Hepatic stellate cell (primary cell): ENCODE data around the gene CRAMP1.
A peak's percentile ranks its signal among the peaks of the same experiment; 100 is the strongest.

Experiments
- DNase-seq: peaks from one replicate; pipeline ENCODE4 v3.0.0; 2011; ENCODE audit warnings: low spot score

CRAMP1 gene

DNA sequence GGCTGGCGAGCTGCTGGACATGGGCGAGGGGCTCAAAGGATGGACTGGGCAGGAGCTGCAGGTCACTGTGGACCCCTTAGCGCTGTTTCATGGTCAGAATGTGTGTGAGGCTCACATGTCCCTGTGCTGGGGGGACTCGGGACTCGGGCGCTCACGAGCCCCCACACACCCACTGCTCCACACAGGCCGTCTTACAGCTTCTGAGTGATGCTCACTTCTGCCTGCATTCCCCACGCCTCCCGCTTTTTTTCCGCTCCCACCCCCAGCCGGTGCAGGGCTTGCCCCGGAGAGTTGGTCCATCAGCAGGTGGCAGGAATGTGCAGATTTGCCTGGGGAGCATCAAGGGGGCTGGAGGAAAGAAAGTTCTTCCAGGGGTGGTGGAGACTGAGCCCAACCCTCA, 45.7 kb downstream of the CRAMP1 start:
- DNase-seq, result no peak

DNA sequence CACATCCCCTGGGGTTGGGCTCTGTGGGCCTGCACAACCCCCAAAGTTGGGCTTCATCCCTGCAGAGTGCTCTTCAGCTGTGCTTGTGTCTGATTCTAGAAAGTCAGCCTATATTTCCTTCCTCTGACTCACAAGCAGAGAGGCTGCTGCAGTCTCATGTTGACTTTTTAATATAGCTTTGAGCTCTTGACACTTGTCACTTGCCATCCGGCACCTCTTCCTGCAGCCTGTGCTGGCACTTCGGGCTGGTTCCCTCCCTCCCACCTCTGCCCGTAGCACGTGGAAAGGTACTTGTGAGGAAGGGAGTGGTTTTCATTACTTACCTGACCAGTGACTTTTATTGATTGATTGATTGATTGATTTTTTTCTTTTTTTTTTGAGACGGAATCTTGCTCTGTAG, 46.9 kb downstream of the CRAMP1 start:
- no peak for DNase-seq

DNA sequence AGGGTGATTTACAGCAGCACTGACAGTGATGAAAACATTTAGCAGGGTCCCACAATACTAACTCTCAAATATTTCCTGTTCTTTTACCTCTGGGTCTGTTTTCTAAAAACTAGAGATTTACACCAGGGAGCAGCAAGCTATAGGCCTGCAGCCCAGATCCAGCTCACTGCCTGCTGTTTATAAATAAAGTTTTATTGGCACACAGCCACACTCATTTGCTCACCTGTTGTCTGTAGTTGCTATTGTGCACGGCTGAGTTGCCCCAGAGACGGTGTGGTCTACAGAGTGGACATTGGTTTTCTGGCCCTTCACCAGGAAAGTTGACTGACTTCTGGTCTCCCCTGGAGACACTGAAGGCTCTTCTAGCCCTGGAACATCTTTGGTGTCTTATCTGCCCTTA, 49.7 kb downstream of the CRAMP1 start:
- DNase-seq, result no peak

DNA sequence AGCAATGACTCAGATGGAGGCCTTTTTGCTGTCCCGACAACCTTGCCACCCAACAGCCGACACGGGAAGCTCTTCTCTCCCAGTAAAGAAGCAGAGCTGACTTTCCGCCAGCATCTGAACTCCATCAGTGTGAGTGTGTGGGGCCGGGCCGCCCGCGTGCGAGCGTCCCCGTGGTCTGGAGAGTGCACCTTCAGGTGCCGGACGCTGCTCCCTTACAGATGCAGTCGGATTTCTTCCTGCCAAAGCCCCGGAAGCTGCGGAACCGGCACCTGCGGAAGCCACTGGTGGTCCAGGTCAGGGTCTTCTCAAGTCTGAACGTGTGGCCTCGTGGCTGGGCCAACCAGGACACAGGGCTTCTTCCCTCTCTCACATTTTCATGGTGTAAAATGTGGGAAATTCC, 50.4 kb downstream of the CRAMP1 start:
- DNase-seq, result no peak

DNA sequence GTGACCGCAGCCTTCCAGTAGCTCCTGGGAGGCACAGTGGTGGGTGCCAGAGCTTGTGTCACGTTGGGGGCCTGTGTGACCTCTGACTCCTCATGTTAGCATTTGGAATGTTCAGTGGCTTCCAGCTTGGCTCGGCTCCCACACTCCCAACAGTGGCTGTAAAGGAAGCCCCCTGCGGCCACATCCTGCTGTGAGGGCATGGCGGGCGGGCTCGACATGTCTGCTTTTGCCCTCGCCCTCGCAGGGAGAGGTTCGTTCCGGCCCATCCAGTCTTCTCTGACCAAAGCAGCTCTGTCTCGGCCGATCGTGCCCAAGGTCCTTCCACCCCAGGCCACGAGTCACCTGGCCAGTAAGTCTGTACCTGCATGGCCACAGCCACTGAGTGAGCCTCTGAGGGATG, 53.7 kb downstream of the CRAMP1 start:
- DNase-seq, result no peak

DNA sequence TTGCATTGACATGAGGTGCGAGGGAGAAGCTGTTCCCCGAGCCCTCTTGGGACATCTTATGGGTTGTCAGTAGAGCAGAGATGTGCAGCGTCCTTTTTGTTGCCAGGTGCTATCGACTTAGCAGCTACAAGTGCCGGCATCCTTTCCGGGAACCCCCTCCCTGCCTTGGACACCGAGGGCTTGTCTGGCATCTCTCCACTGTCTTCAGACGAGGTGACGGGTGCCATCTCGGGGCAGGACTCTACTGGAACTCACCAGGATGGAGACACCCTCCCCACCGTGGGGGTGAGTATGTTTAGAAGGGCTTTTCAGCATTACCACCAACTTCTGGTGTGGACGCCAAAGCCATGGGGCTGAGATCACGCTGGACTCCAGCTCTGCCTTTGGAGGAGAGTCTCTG, 54.2 kb downstream of the CRAMP1 start:
- no peak for DNase-seq

DNA sequence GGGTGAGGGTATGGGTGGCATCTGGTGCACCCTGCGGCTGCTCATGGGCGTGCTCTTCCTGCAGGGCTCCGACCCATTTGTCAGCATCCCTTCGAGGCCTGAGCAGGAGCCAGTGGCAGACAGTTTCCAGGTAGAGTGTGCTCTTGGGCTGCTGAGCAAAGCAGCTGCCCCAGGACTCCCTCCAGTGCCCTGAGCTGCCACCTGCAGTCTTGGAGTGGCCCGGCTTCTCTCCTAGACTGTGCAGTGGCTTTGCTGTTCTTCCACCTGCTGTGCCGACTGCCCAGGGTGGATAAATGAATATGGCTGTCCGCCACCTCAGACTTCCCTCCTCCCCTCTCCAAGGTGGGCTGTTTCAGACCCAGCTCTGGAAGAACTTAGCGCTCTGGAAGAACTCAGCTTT, 55.1 kb downstream of the CRAMP1 start:
- DNase-seq, result no peak

DNA sequence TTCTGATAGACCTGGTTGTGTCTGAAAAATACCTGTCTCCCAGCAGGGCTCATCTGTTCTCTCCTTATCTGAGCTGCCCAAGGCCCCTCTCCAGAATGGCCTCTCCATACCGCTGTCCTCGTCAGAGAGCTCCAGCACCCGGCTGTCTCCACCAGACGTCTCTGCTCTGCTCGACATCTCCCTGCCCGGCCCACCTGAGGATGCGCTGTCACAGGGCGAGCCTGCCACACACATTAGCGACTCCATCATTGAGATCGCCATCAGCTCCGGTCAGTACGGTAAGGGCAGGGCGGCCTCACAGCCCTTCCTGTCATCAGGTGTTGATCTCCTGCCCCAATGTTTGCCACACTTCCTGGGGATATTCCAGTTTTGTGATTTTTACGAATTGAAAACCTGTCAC, 55.8 kb downstream of the CRAMP1 start:
- no peak for DNase-seq

DNA sequence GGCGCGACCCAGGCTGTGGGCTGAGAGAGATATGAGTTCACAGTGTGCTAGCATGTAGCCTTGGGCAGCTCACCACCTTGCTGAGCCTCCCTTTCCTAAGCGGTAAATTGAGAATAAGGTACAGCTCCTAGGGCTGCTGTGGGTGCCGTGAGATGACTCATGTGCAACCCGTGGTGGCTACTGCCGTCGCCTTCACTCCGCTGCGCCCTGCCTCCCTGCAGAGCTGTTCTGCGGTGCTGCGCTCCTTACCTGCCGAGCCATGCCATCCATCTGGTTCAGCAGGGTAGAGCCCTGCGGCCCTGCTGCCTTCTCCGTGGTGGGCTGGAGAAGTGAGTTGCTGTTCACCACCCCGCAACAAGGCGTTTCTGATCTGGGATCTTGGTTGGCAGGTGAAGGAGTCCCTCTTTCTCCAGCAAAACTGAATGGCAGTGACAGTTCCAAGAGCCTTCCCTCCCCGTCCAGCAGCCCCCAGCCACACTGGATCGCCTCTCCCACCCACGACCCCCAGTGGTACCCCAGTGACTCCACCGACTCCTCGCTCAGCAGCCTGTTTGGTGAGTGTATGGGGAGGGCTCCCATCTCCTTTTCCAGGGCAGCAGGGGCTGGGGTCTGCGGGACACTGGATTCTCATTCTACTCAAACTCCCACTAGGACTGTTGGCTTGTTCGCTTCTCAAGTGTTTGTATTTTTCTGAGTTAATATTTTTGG, 56.6 kb downstream of the CRAMP1 start:
- no peak for DNase-seq

DNA sequence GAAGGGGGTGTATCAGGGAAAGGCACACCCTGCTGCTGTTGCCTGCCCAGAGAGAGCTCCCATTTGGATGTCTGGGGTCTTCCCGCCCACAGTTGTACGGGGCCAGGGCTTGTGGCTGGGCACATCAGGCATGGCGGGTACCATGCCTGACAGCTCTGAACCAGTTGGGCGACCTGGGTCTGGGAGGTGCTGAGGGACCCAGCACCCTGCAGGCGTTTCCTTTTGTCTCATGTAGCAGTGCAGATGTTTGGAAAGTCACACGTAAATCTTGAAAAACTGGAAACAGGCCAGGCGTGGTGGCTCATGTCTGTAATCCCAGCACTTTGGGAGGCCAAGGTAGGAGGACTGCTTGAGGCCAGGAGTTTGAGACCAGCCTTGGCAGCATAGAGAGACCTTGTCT, 57.5 kb downstream of the CRAMP1 start:
- no peak for DNase-seq

DNA sequence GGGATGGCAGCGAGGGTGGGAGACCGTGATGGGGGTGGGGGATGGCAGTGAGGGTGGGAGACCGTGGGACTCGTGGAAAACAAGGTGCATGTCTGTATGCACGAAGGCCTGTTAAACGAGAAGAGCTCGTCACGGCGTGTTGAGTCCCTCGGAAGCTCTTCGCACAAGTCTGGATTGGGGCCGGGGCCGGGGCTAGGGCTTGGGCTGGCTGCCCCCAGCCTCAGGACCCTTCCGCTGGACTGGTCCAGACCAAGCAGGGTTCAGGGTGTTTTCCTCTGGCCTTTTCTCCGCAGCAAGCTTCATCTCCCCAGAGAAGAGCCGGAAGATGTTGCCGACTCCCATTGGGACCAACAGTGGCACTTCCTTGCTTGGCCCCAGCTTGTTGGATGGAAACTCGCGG, 58.2 kb downstream of the CRAMP1 start:
- DNase-seq, result no peak

DNA sequence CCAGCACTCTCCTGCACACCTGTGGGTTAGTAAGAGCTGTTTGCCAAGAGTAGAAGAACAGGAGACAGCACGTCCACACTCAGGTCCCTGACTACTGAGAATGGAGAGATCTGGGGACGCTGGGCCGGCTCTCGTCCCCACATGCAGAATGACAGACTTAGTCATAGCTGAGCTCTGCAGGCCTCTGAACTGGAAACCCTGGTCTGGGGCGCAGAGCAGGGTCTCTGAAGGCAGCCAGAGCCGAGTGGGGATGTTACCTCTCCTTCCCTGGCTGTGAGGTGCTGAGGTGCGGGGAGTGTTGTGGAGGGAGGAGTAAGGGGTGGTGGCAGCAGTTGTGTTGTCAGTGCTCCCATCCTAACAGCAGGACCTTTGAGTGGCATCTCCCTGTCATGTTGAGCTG, 58.7 kb downstream of the CRAMP1 start:
- DNase-seq, result no peak

DNA sequence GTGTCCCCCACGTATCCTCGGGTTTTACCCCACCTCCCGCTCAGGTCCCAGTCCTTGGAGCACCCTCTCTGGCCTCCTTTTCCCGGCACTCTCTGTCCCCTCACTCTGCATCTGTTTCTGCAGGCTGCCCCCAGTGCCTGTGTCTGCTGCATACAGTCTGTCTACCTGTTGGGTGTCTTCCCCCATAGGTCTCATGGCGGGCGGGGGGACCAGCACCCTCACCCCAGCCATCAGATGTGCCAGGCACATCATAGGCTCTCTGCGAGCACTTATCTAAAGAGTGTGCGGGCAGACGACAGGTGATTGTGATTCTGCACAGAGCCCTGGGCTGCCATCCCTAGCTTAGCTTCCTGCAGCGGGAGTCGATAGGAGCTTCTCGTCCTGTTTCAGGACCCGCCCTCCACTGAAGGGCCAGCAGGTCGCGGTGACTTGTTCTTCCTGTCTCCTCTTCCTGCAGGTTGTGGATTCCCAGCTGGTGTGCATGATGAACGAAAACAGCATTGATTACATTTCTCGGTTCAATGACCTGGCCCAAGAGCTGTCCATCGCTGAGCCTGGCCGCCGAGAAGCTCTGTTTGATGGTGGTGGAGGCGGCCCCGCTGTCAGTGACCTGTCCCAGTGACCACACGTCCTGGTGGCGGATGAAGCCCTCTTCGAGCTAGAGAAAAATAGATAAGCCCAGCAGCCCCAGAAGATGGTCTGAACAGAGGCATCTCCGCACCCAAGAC, 61.4 kb downstream of the CRAMP1 start:
- DNase-seq, result no peak

DNA sequence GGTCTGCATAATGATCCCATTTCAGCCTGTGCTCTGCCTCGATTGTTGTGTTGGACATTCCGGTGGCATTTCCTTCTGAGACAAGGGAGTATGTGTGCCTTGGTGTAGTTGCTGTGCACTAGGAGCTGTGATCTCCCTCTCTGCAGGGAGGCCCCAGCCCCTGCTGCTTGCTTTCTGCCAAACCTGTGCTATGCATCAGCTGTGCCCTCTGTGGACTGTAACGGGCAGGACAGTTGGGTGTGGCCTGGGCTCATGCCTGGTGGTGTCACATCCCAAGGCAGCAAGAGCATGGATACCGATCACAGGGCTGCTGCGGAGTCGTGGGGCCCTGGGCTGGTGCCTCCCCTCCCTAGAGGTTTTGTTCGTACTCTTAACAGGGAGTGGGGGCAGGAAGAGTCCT, 62.1 kb downstream of the CRAMP1 start:
- no peak for DNase-seq

DNA sequence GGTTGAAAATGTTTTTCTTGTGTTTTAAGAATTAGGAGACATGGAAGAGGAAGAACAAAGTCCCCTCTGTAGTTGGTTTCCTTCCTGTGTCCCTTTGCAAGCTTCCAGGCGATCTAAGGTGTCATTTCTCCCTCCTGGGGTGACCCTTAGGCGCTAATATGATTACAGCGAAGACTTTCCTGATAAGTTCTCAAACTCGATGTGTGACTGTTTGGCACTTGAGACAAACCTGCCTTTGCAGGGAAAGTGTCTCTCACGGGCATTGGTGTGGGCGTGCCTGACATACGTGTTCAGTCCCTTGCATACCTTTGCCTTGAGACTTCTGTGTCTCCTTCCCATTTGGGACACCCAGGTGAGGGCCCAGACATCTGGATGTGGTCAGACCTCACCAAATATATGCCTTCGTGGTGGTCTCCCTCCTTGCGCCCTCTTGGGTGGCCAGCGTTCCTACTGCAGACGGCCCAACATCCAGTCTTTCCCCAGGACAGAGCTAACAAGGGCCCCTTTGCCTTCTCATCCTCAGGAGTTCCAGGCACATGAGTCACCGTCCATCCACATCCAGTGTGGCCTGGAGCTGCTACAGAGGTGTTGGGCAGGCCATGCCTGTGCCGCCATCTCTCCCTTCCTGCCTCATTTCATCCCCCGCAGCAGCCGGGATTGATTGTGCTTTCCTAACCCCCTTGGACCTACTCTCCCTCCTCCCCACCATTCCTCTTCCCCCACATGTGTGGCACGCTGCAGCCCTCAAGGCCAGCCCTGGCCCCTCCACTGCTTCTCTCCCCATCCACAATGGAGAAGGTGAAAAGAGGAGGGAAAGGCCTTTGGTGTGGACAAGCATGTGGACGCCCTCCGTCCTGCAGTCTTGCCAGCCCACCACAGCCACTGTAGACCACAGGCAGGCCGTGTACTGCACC, 62.8 kb downstream of the CRAMP1 start:
- DNase-seq, result peak; percentile 92

DNA sequence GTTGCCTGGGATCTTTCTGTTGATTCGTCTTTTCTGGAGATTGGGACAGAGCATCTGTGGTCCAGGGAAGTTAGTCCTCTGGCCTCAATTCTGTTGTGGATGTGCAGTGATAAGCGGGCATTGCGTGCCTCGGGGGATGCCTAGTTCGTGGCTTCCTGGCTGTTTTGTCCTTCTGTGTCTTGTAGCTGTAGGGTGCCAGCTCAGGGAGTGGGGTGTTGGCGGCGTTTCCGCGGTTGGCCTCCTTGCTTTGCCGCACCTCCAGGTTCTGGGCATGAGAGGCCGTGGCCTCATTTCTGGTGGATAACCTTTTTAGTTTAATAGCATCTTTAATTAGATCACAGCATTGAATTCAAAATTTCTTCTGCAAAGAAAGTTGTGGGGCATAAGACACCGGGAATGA, 64.5 kb downstream of the CRAMP1 start:
- DNase-seq, result no peak

DNA sequence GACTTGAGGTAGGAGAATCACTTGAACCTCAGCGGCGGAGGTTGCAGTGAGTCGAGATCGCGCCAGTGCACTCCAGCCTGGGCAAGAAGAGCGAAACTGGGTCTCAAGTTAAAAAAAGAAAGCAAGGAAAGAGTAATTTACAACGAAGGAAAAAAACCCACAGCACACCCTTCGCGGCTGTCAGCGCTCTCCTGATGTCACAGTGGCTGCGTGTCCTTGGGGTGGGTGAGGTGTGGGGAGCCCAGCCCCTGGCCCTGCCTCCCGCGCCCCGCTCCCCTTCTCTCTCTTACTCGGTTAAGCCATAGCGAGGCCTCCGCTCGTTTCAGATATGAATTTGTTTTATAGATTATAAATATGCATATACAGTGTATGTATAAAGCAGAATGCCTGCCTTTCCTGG, 65.2 kb downstream of the CRAMP1 start:
- DNase-seq, result no peak

DNA sequence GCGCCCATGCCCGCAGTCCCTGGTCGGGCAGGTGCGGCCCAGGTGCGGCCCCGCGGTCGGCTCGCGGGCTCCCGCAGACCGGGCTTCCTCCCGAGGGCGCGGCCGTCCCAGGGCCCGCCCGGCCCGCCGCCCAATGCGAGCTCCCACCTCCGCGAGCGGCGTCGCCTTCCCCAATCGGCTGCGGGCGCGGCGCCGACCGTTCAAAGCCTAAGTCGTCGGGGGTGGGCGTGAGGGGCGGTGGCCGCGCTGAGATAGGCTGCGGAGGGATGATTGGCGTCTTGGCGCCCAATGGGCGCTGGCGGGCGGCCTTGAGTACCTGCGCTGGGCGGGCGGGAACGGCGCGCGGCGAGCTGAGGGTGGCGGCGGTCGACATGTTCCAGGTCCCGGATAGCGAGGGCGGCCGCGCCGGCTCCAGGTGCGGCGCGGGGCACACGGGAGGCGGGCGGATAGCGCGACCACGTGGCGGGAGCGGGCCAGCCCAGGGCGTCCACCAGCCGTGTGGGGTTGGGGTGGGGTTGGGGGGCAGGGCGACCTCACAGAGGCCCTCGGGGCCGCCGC, 65.9 kb downstream of the CRAMP1 start, which contains the start of gene JPT2:
TSS of gene JPT2 (plus strand) at position 338 of the 558 bp plus-strand sequence. CDS start at position 372, 34 bp downstream.
- peak; percentile 100 for DNase-seq

DNA sequence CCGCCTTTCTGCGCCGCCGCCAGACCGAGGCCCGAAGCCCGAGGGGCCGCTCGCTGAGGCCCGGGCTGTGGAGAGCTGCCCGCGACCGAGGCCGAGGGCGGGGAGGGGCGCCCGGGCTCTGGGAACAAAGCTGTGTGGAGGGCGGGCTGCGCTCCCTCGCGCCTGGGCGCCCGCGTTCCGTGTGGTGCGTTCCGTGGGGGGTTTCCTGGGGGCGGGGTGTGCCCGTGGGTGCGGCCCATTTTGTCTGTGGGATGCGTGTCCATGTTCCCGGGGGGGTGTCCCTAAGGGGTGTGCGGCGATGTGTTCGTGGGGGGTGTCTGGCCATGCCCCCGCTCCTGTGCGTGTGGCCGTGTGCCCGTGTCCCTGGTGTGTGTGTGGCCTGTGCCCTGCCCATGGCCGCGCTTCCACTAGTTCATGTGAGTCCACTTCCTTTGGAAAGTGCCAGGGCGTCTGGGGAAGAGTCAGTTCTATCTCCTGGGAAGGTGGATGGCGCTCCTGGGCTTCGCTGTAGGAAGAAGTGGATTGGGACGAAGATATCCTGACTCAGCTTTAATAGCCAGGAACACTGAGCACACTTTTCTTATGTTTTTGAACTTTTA, 66.4 kb downstream of the CRAMP1 start:
- peak; percentile 59 for DNase-seq

DNA sequence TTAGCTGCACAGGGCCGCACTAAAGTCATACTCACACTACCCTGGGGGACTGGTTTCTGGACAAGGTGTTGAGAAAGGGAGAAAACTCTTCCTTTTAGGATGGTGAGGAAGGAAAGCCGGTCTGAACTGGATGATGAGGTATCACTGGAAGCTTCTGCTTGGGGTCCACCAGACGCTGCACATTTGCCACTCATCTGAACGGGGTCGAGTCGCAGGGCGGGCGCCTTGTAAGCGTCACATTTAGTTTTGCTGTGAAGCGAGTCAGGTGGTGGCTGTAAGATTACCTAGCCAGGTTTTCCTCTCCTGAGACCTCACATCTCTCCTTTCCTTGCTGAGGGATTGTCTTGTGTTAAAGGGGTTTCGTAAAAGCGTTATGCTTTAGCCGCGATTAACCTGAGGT, 68.2 kb downstream of the CRAMP1 start:
- DNase-seq, result no peak

DNA sequence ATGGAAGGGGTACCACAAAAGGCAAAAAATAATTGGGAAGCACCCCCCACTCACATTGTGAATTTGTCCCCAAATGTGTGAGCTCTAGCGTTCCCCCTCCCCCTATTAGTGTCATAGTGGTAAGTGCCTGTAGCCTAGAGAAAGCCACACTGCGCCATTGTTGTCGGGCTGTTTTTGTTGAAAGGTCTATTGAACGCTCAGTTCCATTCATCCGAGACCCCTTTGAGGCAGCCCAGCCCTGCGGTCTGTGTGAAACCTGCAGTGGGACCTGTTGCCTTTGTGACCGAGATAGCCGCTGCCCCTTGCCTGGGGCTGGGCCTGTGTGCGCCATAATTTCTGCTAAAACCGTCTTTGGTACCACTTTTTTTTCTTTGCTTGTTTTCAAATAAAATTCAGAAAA, 68.9 kb downstream of the CRAMP1 start:
- no peak for DNase-seq
